Vagina (tissue), 2 donors: ENCODE results near the gene KRT9. TPM values are rescaled to one million over a fixed set of nuclear protein-coding genes. Genes with fewer than 3 reads are reported as not detected.
"Not testable (repeated sequence)": the region's sequence is repeated elsewhere in the genome, so short reads cannot be mapped to it uniquely, and the experiment has no call there.

Experiments
- DNase-seq, 2 donors: peaks; one replicate each; pipeline ENCODE4 v3.0.0-alpha.2; 2017; ENCODE audit errors: extremely low spot score in 2 of 2
- H3K27ac ChIP-seq: fragments of 200-600 bp; sonication (generic); one replicate; pipeline ENCODE4 v1.5.1; 2019
- H3K27me3 ChIP-seq: fragments of 200-600 bp; sonication (generic); one replicate; pipeline ENCODE4 v1.5.1; 2019
- H3K36me3 ChIP-seq, 2 donors: fragments of 200-600 bp; sonication (generic); one replicate each; pipeline ENCODE4 v1.5.1; 2017 to 2019
- H3K4me1 ChIP-seq: fragments of 200-600 bp; sonication (generic); one replicate; pipeline ENCODE4 v1.5.1; 2019
- H3K4me3 ChIP-seq, 2 donors: fragments of 200-600 bp; sonication (generic); 1 replicate in 1 of 2; 2 replicates in 1 of 2; pipeline ENCODE4 v1.5.1; 2016 to 2019
- H3K9me3 ChIP-seq: fragments of 200-600 bp; sonication (generic); one replicate; pipeline ENCODE4 v1.5.1; 2019
- POLR2A ChIP-seq, 2 donors: fragments of 450-650 bp; IDR thresholded peaks; one replicate each; pipeline ENCODE4 v1.6.1; 2017; ENCODE audit warnings: antibody characterized with exemption in 2 of 2, mild to moderate bottlenecking in 2 of 2, moderate library complexity in 2 of 2
- POLR2AphosphoS5 ChIP-seq, 2 donors: sonication (generic); formaldehyde crosslinking; IDR thresholded peaks; one replicate each; pipeline ENCODE4 v1.9.0; 2017; ENCODE audit warnings: antibody characterized with exemption in 2 of 2, mild to moderate bottlenecking in 2 of 2, low read depth in 1 of 2; ENCODE audit not compliant: insufficient read depth in 1 of 2
- intact Hi-C: fragments of 100-400 bp; cut with DNase I; formaldehyde crosslinking; loops from one replicate; pipeline ENCODE4 v1.15.1; 2023
- total RNA-seq: library from RNA; depleted of rRNA; stranded (reverse); fragments of >200 nt; gene quantifications from one replicate; pipeline ENCODE4 v1.2.3, GENCODE V29; 2016
- TF ChIP-seq, protein P1 (sequence below), 3 experiments: fragments of 450-650 bp in 2 of 3; fragments of 200-600 bp in 1 of 3; sonication (generic) in 1 of 3; IDR thresholded peaks; one replicate each; pipeline ENCODE4 v1.5.1; 2017 to 2019; ENCODE audit warnings: antibody characterized with exemption in 3 of 3, mild to moderate bottlenecking in 2 of 3, moderate library complexity in 2 of 3

Gene KRT9
- total RNA-seq, 1 donor from 2014 or later: not detected

DNA sequence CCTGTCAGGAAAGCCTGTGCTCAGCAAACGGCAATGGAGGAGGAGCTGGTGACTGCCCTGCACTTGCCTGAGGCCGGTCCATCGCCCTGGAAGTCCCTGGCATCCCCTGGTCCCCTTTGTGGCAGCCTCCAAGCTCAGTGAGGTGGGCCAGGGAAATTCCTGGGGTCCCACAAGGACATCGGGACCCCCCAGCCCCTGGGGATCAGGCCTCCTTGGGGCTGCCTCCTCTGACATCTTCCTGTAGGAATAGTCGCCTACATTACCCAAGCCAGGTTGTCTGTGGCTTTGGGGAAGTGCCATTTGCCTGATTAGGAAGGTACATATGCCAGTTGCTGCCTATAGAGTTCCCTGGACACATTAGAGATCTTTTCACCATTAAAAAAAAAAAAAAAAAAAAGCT, 7.1 kb upstream of the KRT9 start:
- no peak for DNase-seq
- Histone ChIP-seq H3K4me3 (no peak overlapping the region), H3K27me3 (no peaks in the 10 kb centered on the region), H3K36me3 (no peaks in the 10 kb centered on the region), H3K9me3 (no peaks in the 10 kb centered on the region), H3K4me1 (peaks cover 25% of the 10 kb centered on the region), H3K27ac (peak overlapping the region; percentile 60)
- intact Hi-C loops: no loop called here
- TF ChIP-seq POLR2AphosphoS5 (IDR thresholded peaks at IDR 0.05; ENCODE audit: insufficient read depth in 1 of 2, low read depth in 1 of 2): no peak
- TF ChIP-seq, protein P1, sequence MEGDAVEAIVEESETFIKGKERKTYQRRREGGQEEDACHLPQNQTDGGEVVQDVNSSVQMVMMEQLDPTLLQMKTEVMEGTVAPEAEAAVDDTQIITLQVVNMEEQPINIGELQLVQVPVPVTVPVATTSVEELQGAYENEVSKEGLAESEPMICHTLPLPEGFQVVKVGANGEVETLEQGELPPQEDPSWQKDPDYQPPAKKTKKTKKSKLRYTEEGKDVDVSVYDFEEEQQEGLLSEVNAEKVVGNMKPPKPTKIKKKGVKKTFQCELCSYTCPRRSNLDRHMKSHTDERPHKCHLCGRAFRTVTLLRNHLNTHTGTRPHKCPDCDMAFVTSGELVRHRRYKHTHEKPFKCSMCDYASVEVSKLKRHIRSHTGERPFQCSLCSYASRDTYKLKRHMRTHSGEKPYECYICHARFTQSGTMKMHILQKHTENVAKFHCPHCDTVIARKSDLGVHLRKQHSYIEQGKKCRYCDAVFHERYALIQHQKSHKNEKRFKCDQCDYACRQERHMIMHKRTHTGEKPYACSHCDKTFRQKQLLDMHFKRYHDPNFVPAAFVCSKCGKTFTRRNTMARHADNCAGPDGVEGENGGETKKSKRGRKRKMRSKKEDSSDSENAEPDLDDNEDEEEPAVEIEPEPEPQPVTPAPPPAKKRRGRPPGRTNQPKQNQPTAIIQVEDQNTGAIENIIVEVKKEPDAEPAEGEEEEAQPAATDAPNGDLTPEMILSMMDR (IDR thresholded peaks at IDR 0.05): no peak
- TF ChIP-seq POLR2A (IDR thresholded peaks at IDR 0.05): no peak

- DNase-seq: no peak
- TF ChIP-seq POLR2AphosphoS5 (IDR thresholded peaks at IDR 0.05; ENCODE audit: insufficient read depth in 1 of 2, low read depth in 1 of 2): no peak
- TF ChIP-seq POLR2A (IDR thresholded peaks at IDR 0.05): no peak
- TF ChIP-seq, protein P1 (IDR thresholded peaks at IDR 0.05): no peak
- Histone ChIP-seq H3K4me3 (no peak overlapping the region), H3K36me3 (no peaks in the 10 kb centered on the region), H3K27ac (peak overlapping the region; percentile 60), H3K9me3 (no peaks in the 10 kb centered on the region), H3K27me3 (no peaks in the 10 kb centered on the region), H3K4me1 (peaks cover 25% of the 10 kb centered on the region)
- intact Hi-C loops: no loop called here
Measured at GRCh38 chr17:41578538-41578937, 6.7 kb upstream of the KRT9 start.

- H3K4me3 ChIP-seq, H3K9me3 ChIP-seq, H3K27me3 ChIP-seq, intact Hi-C loops, H3K27ac ChIP-seq, H3K36me3 ChIP-seq, DNase-seq: not testable (repeated sequence)
- peaks cover 25% of the 10 kb centered on the region for H3K4me1 ChIP-seq
Measured at GRCh38 chr17:41576740-41577139, 4.9 kb upstream of the KRT9 start.

DNA sequence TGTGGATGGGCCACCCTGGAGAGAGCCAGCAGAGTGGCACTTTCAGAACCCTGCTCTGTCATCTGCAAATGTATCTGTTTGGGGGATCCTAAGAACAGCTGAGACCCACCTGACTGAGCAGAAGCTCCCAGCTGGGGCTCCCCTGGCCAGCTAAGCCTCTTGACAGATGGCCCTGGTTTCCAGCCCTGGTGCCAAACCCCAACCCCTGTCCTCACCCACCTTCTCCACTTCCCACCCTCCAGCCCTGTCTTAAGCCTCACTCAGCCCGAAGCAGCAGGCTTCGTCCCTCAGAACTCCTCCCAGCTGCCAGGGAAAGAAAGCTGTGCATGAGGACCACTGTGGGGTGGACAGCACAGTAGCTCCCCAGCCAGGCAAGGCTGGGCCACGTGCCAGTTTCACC, 3.5 kb upstream of the KRT9 start:
- DNase-seq: no peak
- Histone ChIP-seq H3K27me3 (no peaks in the 10 kb centered on the region), H3K4me3 (no peak overlapping the region), H3K9me3 (no peaks in the 10 kb centered on the region), H3K36me3 (no peaks in the 10 kb centered on the region), H3K27ac (no peak overlapping the region), H3K4me1 (peaks cover 15% of the 10 kb centered on the region)
- intact Hi-C loops: no loop called here
- TF ChIP-seq POLR2AphosphoS5 (IDR thresholded peaks at IDR 0.05; ENCODE audit: insufficient read depth in 1 of 2, low read depth in 1 of 2): no peak
- TF ChIP-seq, protein P1 (IDR thresholded peaks at IDR 0.05): no peak
- no peak for TF ChIP-seq POLR2A (IDR thresholded peaks at IDR 0.05)

DNA sequence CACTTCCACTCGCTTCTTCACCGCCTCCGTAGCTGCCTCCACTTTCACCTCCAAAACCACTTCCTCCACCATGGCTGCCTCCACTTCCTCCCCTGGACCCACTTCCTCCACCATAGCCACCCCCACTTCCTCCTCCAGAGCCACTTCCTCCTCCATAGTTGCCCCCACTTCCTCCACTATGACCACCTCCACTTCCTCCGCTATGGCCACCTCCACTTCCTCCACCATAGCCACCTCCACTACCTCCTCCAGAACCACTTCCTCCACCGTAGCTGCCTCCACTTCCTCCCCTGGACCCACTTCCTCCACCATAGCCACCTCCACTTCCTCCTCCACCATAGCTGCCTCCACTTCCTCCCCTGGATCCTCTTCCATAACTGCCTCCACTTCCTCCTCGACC, 4.5 kb downstream of the KRT9 start:
- Histone ChIP-seq H3K4me1 (no peaks in the 10 kb centered on the region), H3K36me3 (no peaks in the 10 kb centered on the region), H3K27ac (no peak overlapping the region), H3K9me3 (no peaks in the 10 kb centered on the region), H3K4me3 (no peak overlapping the region), H3K27me3 (no peaks in the 10 kb centered on the region)
- intact Hi-C loops: no loop called here
- no peak for DNase-seq
- no peak for TF ChIP-seq POLR2A (IDR thresholded peaks at IDR 0.05)
- no peak for TF ChIP-seq POLR2AphosphoS5 (IDR thresholded peaks at IDR 0.05; ENCODE audit: insufficient read depth in 1 of 2, low read depth in 1 of 2)

- intact Hi-C loops: no loop called here
- Histone ChIP-seq H3K27me3 (no peaks in the 10 kb centered on the region), H3K27ac (no peak overlapping the region), H3K36me3 (no peaks in the 10 kb centered on the region), H3K9me3 (no peaks in the 10 kb centered on the region), H3K4me3 (no peak overlapping the region), H3K4me1 (no peaks in the 10 kb centered on the region)
- no peak for DNase-seq
- no peak for TF ChIP-seq POLR2AphosphoS5 (IDR thresholded peaks at IDR 0.05; ENCODE audit: insufficient read depth in 1 of 2, low read depth in 1 of 2)
- no peak for TF ChIP-seq POLR2A (IDR thresholded peaks at IDR 0.05)
Measured at GRCh38 chr17:41565338-41565737, 6.5 kb downstream of the KRT9 start.
